ENCODE data around the gene SH3GLB2.
A peak's percentile ranks its signal among the peaks of the same experiment; 100 is the strongest.

Gene SH3GLB2
- long read RNA-seq, donor 1, full-length matches to known transcripts, result 28 of 66 reads
- long read RNA-seq, donor 1, partial matches to known transcripts, result 32 of 66 reads
- long read RNA-seq, donor 1, other reads (novel, unspliced or antisense), result 6 of 66 reads
- long read RNA-seq, donor 2, full-length matches to known transcripts, result 18 of 18 reads
- long read RNA-seq, donor 2, partial matches to known transcripts, result 0 of 18 reads
- long read RNA-seq, donor 2, other reads (novel, unspliced or antisense), result 0 of 18 reads
- long read RNA-seq, donor 3, full-length matches to known transcripts, result 14 of 14 reads
- long read RNA-seq, donor 3, partial matches to known transcripts, result 0 of 14 reads
- long read RNA-seq, donor 3, other reads (novel, unspliced or antisense), result 0 of 14 reads
- long read RNA-seq, donor 4, full-length matches to known transcripts, result 28 of 40 reads
- long read RNA-seq, donor 4, partial matches to known transcripts, result 7 of 40 reads
- long read RNA-seq, donor 4, other reads (novel, unspliced or antisense), result 5 of 40 reads
- long read RNA-seq, donor 5, full-length matches to known transcripts, result 27 of 57 reads
- long read RNA-seq, donor 5, partial matches to known transcripts, result 15 of 57 reads
- long read RNA-seq, donor 5, other reads (novel, unspliced or antisense), result 15 of 57 reads
- long read RNA-seq, donor 6, full-length matches to known transcripts, result 38 of 51 reads
- long read RNA-seq, donor 6, partial matches to known transcripts, result 13 of 51 reads
- long read RNA-seq, donor 6, other reads (novel, unspliced or antisense), result 0 of 51 reads
- long read RNA-seq, donor 7, full-length matches to known transcripts, result 33 of 45 reads
- long read RNA-seq, donor 7, partial matches to known transcripts, result 12 of 45 reads
- long read RNA-seq, donor 7, other reads (novel, unspliced or antisense), result 0 of 45 reads
- long read RNA-seq, donor 8, full-length matches to known transcripts, result 30 of 40 reads
- long read RNA-seq, donor 8, partial matches to known transcripts, result 10 of 40 reads
- long read RNA-seq, donor 8, other reads (novel, unspliced or antisense), result 0 of 40 reads

- peak; percentile 57 for DNase-seq
These were observed at the start of gene SH3GLB2 for GRCh38 chr9:129028192-129028966. SH3GLB2 (minus strand) TSS chr9:129028331; CDS start chr9:129028154, 177 bp downstream.

- no peak for DNase-seq
These were observed 49.1 kb upstream of the SH3GLB2 start for GRCh38 chr9:129077236-129077635.

GRCh38 chr9:129076640-129077037, 48.5 kb upstream of the SH3GLB2 start:
- no peak for DNase-seq

GRCh38 chr9:129075996-129076639, 48.0 kb upstream of the SH3GLB2 start:
- DNase-seq, result no peak

GRCh38 chr9:129074106-129074505, 46.0 kb upstream of the SH3GLB2 start:
- DNase-seq, result no peak

GRCh38 chr9:129073404-129073803, 45.3 kb upstream of the SH3GLB2 start:
- no peak for DNase-seq

- no peak for DNase-seq
These were observed 44.0 kb upstream of the SH3GLB2 start for GRCh38 chr9:129072171-129072570.

GRCh38 chr9:129071526-129072126, 43.5 kb upstream of the SH3GLB2 start:
- DNase-seq, result no peak

GRCh38 chr9:129070696-129071525, 42.8 kb upstream of the SH3GLB2 start:
- no peak for DNase-seq

- no peak for DNase-seq
These were observed 41.9 kb upstream of the SH3GLB2 start for GRCh38 chr9:129069862-129070641.

- no peak for DNase-seq
These were observed 41.1 kb upstream of the SH3GLB2 start for GRCh38 chr9:129068990-129069861.

GRCh38 chr9:129068110-129068509, 40.0 kb upstream of the SH3GLB2 start:
- DNase-seq, result no peak

GRCh38 chr9:129064499-129064908, 36.4 kb upstream of the SH3GLB2 start:
- no peak for DNase-seq

GRCh38 chr9:129063061-129063460, 34.9 kb upstream of the SH3GLB2 start:
- no peak for DNase-seq

GRCh38 chr9:129060991-129061390, 32.9 kb upstream of the SH3GLB2 start:
- DNase-seq, result no peak

GRCh38 chr9:129059796-129060785, 32.0 kb upstream of the SH3GLB2 start:
- DNase-seq, result no peak
